ENCODE measurements around the gene ANK2.

The ANK2 gene

GRCh38 chr4:113293043-113293560 lies 243.6 kb downstream of the ANK2 start:
- DNase-seq = peak; percentile 6

GRCh38 chr4:113293674-113294073 lies 244.2 kb downstream of the ANK2 start:
- DNase-seq = no peak

GRCh38 chr4:113294908-113295307 lies 245.5 kb downstream of the ANK2 start:
- no peak for DNase-seq

- peak; percentile 7 for DNase-seq
Measured at GRCh38 chr4:113300471-113300928, 251.0 kb downstream of the ANK2 start.

GRCh38 chr4:113302051-113302450 lies 252.6 kb downstream of the ANK2 start:
- DNase-seq = no peak

GRCh38 chr4:113303315-113303714 lies 253.9 kb downstream of the ANK2 start:
- no peak for DNase-seq

GRCh38 chr4:113311047-113311446 lies 261.6 kb downstream of the ANK2 start:
- DNase-seq = no peak

GRCh38 chr4:113312529-113312928 lies 263.1 kb downstream of the ANK2 start:
- no peak for DNase-seq

- DNase-seq = no peak
Measured at GRCh38 chr4:113314426-113314825, 265.0 kb downstream of the ANK2 start.

- DNase-seq = peak; percentile 19
Measured at GRCh38 chr4:113316879-113317278, 267.4 kb downstream of the ANK2 start.

GRCh38 chr4:113317523-113317922 lies 268.1 kb downstream of the ANK2 start:
- DNase-seq = no peak

- DNase-seq = no peak
Measured at GRCh38 chr4:113322736-113323135, 273.3 kb downstream of the ANK2 start.

GRCh38 chr4:113325876-113326615 lies 276.6 kb downstream of the ANK2 start:
- peak; percentile 32 for DNase-seq

GRCh38 chr4:113327494-113327893 lies 278.0 kb downstream of the ANK2 start:
- no peak for DNase-seq

GRCh38 chr4:113328514-113328913 lies 279.1 kb downstream of the ANK2 start:
- no peak for DNase-seq

- DNase-seq = no peak
Measured at GRCh38 chr4:113330200-113330599, 280.7 kb downstream of the ANK2 start.

- DNase-seq = no peak
Measured at GRCh38 chr4:113331811-113332210, 282.4 kb downstream of the ANK2 start.

- no peak for DNase-seq
Measured at GRCh38 chr4:113332701-113333100, 283.2 kb downstream of the ANK2 start.

- DNase-seq = no peak
Measured at GRCh38 chr4:113335746-113336145, 286.3 kb downstream of the ANK2 start.

- DNase-seq = no peak
Measured at GRCh38 chr4:113336556-113336955, 287.1 kb downstream of the ANK2 start.

GRCh38 chr4:113339430-113339813 lies 290.0 kb downstream of the ANK2 start:
- DNase-seq = no peak

GRCh38 chr4:113344100-113344499 lies 294.6 kb downstream of the ANK2 start:
- no peak for DNase-seq

GRCh38 chr4:113347245-113347644 lies 297.8 kb downstream of the ANK2 start:
- DNase-seq = no peak

GRCh38 chr4:113349430-113349829 lies 300.0 kb downstream of the ANK2 start:
- DNase-seq = no peak

GRCh38 chr4:113350576-113350975 lies 301.1 kb downstream of the ANK2 start:
- DNase-seq = no peak

All from activated CD4-positive, alpha-beta T cell treated with anti-CD3 and anti-CD28 coated beads, Interleukin-10, Interleukin-2, amounts not matched to agents 100 ng/mL and 50 ng/mL, durations not matched to agents 16 hours and 8 hours (primary cell).